GM18519 (cell line): Measurements from ENCODE around the gene ADGRG7.
"Not testable (repeated sequence)": the region's sequence is repeated elsewhere in the genome, so short reads cannot be mapped to it uniquely, and the experiment has no call there.

Source experiments
- ATAC-seq: cut with Tn5 transposase; IDR thresholded peaks from one replicate; pipeline ENCODE4 v1.9.1; 2021; ENCODE audit warnings: mild to moderate bottlenecking, moderate library complexity; ENCODE audit not compliant: unreplicated experiment, low FRiP score

The ADGRG7 gene

DNA sequence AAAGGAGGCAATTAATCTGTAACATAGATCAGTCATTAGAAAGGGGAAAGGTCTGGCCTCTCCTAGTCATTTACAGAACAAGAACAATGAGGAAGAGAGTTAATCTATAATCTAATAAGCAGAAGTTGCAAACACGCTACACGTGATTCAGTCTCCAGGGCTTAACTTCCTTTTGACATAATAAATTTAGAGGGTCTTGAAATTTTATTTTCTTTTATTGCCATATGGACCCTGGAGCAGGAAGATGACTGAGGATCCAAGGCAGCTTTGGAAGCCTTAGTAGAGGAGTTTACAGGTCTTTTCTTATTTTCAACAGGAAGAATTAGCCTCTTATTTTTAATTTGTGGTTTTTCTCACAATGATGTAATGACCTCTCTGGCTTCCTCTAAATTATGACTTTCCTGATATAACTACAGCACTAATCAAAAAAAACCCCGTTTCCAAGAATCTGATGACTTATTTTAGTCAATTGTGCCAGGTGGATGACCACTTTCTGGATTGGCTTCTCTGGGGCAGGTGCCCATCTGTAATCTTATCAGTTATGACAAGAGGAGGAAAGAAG lies 32.2 kb downstream of the ADGRG7 start:
- ATAC-seq = no peak

DNA sequence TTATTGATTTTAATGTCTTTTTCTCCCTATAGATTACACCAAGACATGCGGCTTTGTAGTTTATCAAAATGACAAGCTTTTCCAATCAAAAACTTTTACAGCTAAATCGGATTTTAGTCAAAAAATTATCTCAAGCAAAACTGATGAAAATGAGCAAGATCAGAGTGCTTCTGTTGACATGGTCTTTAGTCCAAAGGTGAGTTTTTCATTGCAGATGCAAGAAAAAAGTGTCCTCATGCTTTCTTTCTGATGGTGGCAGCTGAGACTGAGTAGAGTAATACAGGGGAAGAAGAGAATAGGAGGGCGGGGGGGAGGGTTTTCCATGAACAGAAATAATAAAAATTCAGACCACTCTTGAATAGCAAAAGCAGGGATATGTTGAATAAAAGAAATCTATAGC lies 36.5 kb downstream of the ADGRG7 start:
- ATAC-seq = no peak

DNA sequence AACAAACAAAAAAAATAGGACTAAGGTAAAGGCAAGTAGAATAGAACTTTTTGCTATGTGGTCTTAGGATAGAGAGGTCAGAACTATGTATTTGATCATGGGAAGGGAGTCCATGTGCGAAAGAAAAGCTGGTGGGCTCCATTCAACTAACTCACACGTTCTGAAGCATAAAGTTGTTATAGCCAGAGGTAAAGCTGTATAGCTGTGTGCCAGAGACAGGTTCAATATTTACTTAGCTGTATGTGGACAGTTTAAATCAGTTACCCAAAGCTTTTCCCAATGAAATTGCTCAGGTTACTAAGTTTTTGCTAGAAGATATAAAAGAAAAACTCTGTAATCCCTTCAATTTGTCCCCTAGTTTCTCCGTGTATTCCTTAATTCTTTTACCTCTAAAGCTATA lies 37.8 kb downstream of the ADGRG7 start:
- ATAC-seq = no peak

DNA sequence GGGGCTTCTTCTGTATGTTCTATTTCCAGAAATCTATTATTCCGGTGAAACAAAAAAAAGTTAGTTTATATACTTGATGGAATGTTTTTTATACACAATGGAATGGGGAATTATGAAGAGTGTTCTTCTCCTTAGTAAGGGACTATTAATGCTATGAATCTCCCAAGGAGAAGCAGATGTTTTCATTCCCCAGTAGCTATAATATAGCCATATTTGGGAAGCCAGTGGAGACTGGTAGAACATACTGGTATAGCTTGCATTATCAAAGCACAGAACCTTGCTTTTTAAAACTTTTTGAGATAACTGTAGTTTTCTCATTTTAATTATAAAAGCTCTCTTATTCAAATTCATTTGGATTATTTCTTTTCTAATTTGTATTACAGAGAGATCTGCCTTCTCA lies 38.3 kb downstream of the ADGRG7 start:
- ATAC-seq = no peak

DNA sequence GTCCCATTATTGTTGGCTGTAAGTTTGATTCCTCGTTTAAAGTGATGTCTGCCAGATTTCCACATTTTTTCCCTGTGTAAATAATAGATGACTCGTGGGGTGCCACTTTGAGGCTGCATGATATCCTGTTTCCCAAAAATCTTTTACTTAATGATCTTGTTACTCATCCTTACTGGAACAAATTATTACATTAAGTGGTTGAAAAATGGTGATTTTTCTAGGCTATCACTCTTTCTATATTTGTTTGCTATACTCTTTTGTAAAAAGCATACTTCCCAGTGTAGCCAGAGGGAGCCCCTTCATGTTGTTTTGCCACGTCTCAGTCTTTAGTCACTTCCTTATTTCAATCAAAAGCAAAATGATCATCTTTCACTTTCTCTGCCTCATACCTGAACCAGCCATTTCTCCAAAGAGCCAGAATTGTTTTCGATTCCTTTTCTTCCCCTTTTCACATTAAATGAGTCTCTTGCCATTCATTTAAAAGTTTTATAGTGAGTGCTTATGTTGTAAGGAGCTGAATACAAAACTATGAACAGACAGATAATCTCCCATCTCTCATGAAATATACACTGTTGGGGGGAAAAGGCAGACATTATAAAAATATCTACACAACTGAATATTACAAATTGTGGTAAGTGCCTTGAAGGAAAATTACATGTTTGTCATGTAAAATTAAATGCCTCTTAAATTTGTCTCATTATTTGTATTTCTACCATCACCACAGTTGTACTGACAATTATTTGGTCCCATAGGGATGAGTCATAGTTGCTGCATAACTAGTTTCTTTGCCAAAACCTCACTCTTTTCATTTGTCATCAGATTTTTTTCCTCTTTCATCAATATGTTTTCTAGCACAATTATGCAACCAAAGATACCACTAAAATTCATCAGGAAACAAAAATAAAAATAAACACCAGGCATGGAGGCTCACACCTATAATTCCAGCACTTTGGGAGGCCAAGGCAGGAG lies 41.5 kb downstream of the ADGRG7 start:
- ATAC-seq = peak; percentile 97

DNA sequence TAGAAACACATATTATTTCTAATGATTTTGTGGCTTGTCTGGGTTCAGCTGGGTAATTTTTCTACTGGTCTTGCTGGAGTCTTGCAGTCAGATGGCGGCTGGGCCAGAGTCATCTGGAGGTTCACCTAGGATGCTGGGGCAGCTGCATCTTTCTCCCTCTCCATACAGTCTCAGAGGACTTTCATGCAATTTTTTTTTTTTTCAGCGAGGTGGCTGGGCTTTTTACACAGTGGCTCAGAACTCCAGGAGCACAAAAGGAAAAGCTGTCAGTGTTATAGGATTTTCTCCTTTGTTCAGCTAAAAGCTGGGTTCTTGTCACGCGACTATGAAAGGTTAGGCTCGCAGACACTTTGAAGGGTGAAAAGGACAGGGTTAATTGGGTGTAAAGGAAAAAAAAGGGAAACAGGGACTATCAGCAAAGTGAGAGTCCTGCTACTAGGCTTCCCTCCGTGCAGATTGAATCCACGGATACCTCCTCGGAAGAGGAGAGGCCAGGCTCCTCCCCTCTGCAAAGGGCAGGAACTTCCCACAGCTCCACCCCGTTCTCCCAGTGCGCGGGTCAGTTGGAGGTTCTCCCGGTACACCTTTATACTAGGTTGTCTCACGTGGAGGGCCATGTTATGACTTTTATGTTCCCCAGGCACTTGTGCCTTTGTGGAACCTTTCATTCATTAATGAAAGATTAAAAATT lies 44.3 kb downstream of the ADGRG7 start:
- ATAC-seq = no peak

DNA sequence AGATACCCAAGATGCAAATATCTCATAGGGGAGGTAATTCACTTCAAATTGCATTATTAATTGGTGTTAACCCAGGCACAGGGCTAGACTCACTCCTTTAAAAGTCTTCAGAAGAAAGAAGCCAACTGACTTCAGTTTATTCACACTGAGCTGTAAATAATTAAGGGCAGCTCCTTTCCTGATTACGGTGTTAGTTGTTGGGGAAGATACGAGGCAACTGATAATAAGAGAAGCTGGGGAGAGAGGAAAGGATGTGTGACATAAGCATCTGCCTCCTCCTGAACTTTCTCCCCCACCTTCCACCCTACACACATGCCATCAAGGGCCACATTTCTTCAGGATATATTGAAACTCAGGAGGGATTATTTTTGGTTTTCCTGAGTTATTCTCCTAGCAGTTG lies 47.5 kb downstream of the ADGRG7 start:
- ATAC-seq = no peak

DNA sequence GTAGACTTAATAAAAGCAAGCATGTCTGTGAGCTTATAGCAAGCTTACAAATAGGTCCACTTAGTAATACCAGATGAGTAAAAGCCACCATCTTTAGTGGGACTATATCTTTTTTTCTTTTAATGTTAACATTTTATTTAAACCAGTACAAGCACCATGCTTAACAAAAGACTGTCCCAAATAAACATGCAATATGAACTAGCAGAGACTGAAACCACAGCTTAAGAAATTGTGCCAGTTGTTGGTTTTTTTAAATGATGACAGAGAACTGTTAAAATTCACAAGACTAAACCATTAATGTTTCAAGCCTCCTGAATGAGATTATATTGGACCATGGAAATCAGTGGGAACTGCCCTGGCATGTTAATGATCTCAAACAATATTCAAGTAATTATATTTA lies 51.9 kb downstream of the ADGRG7 start:
- ATAC-seq = not testable (repeated sequence)

DNA sequence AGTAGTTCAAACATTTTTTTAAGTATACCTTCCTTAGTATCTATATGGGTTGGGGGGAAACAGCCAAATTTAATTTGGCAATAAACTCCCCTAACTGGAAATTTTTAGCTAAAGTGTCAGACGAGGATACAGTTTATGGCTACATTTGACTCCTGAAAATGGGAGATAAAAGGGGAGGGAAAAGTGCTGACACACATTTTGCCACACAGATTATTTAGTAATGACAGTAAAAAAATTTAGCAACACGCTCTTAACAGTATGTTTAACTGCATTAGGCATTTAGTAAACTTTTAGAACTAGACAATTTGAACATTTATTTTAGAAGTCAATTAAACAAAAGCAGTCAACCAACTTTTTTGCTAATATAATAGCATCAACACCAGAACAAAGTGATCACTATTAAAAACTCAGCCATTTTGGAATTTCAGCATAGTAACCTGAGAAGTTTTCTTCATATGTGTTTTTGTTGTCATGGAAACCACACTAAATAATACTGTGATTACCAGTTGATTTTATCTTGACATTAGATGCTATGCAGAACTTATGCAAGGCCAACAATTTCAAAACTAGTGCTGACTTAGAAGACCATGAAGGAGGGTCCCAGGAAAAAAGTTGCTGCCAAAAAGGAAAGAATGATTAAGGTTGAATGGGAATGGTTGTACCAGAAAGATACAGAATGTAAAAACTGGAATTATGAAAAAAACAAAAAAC lies 52.9 kb downstream of the ADGRG7 start:
- ATAC-seq = no peak

DNA sequence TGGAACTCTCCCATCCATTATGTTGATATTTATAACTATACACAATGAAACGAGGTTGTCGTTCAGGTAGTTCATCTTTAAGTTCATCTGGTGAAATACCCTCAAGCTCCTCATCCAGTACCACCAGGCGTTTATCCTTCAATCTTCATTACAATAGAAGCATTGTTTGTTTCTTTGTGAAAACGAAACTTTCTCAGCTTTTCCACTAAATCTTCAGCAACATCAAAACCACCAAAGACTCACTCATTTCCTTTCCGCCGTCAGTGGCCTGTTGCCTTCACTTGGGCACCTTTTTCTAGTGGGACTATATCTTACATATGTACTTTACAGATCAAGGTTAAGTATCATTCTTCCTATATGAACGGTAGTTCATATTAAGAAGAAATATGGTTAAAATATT lies 55.8 kb downstream of the ADGRG7 start:
- ATAC-seq = no peak

DNA sequence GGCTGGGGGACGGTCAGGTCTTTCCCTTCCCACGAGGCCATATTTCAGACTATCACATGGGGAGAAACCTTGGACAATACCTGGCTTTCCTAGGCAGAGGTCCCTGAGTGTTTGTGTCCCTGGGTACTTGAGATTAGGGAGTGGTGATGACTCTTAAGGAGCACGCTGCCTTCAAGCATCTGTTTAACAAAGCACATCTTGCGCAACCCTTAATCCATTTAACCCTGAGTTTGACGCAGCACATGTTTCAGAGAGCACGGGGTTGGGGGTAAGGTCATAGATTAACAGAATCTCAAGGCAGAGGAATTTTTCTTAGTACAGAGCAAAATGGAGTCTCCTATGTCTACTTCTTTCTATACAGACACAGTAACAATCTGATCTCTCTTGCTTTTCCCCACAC lies 57.3 kb downstream of the ADGRG7 start:
- not testable (repeated sequence) for ATAC-seq

DNA sequence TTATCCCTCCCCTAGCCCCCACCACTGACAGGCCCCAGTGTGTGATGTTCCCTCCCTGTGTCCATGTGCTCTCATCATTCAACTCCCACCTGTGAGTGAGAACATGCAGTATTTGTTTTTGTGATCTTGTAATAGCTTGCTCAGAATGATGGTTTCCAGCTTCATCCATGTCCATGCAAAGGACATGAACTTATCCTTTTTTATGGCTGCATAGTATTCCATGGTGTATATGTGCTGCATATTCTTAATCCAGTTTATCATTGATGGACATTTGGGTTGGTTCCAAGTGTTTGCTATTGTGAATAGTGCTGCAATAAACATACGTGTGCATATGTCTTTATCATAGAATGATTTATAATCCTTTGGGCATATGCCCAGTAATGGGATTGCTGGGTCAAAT lies 57.9 kb downstream of the ADGRG7 start:
- not testable (repeated sequence) for ATAC-seq

DNA sequence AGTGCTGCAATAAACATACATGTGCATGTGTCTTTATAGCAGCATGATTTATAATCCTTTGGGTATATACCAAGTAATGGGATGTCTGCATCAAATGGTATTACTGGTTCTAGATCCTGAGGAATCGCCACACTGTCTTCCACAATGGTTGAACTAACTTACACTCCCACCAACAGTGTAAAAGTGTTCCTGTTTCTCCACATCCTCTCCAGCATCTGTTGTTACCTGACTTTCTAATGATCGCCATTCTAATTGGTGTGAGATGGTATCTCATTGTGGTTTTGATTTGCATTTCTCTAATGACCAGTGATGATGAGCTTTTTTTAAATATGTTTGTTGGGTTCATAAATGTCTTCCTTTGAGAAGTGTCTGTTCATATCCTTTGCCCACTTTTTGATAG lies 61.6 kb downstream of the ADGRG7 start:
- ATAC-seq = not testable (repeated sequence)

DNA sequence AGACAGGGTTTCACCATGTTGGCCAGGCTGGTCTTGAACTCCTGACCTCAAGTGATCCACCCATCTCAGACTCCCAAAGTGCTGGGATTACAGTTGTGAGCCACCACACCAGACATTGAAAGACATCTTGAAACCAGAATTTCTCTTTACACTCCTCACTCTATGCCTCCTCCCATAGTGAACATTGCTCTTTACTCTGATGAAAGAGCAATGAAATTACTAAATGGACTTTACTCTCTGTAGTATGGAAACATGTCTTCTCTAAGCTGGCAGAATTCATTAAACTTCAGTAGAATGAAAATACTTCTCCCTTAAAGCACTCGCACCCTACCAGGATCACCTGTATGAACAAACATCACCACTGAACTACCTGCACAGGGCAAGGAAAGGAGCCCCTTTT lies 72.1 kb downstream of the ADGRG7 start:
- no peak for ATAC-seq

DNA sequence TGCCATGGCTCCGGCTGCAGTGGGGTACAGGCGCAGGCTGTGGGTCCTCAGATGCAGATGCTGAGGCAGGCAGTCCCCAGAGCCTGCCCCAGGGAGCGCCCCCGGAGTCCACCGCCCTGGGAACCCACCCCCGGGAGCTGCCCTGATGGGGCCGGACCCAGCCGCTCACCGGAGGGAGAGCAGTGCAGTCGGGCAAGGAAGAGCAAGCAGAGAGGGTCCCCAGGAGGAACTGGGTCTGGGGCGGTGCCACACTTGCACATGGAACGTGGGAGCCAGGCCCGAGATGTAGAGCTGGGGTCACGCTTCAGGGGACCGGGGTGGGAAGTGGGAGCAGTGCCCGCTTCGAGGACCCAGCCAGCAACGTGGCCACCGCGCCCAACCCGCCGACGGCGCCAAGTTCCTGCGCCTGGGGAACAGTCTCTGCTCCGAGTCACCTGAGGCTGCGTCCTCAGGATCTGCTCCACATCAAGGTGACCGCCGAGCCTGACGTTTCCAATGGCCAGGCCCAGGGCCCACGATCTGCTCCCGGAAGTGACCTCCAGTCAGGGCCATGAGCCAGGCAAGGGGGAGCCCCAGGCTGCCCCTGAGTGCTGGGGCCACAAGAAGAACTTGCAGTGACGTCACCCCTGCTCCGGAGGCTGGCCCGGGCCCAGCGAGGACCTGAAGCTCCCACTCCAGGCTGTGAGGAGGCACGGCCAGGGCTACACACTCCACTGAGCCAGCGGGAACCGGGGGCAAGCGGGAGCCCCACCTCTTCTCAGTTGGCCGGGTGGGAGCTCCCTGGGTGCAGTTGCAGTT lies 72.9 kb downstream of the ADGRG7 start:
- no peak for ATAC-seq

DNA sequence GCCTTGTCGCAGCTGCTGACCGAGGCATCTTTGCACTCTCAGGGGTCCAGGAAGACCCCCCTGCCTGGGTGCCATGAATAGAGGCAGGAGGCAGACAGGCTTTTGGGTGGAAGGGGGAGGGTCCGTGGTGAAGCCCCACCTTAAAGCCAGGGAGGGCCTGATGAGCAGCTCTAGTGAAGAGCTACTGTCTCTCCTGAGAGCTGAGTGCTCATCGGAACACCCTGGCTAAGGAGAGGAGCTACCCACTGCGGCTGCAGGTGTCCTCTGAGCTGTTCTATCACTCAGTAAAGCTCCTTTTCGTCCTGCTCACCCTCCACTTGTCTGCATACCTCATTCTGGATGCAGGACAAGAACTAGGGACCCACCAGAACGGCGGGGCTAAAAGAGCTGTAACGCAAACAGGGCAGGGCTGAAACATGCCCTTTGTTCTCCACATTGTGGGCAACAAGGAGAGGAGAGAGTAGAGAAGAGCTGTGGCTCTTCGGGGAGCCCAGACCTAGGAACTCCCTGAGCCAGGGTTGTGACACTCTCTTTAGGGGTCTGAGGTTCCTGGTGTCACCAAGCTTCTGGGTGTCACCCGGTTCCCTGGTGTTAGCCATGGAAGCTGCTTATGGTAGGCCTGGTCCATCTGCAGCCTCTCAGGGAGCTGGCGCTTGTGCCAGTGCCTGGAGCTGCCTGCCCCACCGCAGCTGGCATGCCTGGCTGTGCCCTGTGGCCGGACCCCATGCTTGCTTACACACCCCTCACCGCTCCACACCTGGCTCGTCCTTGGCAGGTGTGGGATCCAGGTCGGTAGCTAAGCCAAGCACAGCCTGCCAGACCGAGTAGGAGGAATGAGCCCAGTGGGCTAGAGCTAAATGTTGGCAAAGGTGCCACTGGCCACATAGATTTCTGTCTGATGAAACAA lies 73.7 kb downstream of the ADGRG7 start:
- ATAC-seq = no peak

DNA sequence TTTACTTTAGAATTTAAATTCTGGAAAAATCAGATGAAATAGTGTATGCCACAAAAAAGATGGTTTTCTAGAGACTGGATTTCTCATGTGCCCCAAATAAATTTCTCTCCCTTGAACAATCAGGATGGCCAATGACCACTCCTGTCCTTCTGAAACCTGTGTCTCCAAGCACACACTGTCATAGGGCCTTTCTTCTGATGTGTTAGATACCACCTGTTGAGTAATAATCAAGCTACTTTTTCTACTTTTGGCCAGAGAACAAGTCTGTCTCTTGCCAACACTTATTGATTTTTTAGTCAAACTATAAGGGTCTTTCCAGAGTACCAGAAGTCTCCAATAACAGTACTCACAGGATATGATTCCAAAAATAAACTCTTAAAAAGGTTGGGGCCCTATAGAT lies 83.8 kb downstream of the ADGRG7 start:
- ATAC-seq = no peak

DNA sequence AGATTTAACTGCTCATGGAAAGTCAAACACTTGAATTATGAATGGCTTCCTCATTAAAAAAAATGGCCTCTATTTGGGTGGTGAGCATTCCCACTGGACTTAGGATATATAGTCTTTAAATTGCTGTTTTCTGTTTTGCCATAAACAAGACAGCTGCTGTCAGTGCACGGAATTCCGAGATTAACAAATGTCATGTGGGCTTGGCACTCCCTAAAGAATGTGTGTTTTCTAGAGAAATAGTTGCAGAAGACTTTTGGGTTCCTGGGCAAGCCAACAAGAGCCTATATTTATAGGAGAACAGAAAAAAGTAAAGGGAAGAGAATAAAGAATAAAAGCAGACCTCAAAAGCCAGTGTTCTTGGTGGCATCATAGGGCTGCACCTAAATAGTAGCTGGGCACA lies 86.3 kb downstream of the ADGRG7 start:
- ATAC-seq = no peak

DNA sequence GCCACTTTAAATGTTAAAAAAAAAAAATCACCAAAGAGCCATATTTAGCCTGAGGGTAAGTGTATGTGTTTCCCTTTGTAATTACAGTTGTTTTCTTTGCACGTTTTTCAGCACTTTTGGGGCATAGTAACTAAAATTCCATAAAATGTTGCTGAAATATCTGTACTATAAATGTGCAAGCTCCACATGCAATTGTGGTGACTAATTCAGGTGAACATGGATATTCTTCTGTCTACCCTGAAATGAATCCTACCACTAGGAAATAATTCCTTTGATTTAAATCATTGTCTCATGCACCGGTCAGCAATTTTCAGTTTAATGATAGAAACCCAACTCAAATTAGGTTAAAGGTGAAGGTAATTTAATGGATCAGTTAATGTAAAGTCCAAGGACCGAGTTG lies 86.8 kb downstream of the ADGRG7 start:
- no peak for ATAC-seq
